Cardiac muscle cell (in vitro differentiated cells and primary cell): ENCODE results near the gene PRAMEF4. TPM values are rescaled to one million over a fixed set of nuclear protein-coding genes. Genes with fewer than 3 reads are reported as not detected.
"Not testable (repeated sequence)": the region's sequence is repeated elsewhere in the genome, so short reads cannot be mapped to it uniquely, and the experiment has no call there.

Source experiments
- DNase-seq, 2 donors: peaks; one replicate each; pipeline versions ENCODE4 v3.0.0 to v3.0.0-alpha.2; 2010 to 2017; ENCODE audit warnings: low read depth in 1 of 2, low spot score in 1 of 2
- H3K27ac ChIP-seq: fragments of 200-600 bp; sonication (generic); 2 replicates; pipeline ENCODE4 v1.5.1; 2016
- H3K27me3 ChIP-seq: fragments of 200-600 bp; sonication (generic); 2 replicates; pipeline ENCODE4 v1.6.0; 2016; ENCODE audit warnings: control low read depth
- H3K36me3 ChIP-seq: fragments of 200-600 bp; sonication (generic); 2 replicates; pipeline ENCODE4 v1.5.1; 2016; ENCODE audit warnings: control low read depth
- H3K4me1 ChIP-seq: fragments of 200-600 bp; sonication (generic); 2 replicates; pipeline ENCODE4 v1.8.1; 2017; ENCODE audit warnings: low read depth, mild to moderate bottlenecking, mixed run types
- H3K4me3 ChIP-seq: fragments of 200-600 bp; sonication (generic); 2 replicates; pipeline ENCODE4 v1.5.1; 2016; ENCODE audit warnings: mild to moderate bottlenecking
- H3K9me3 ChIP-seq: fragments of 200-600 bp; sonication (generic); 2 replicates; pipeline ENCODE4 v1.5.1; 2017; ENCODE audit warnings: low read depth, mild to moderate bottlenecking, control low read depth
- polyA plus RNA-seq: library from polyadenylated mRNA; unstranded; fragments of >200 nt; fragmentation: Nextera tagmentation; extraction: Ambion mirVana; gene quantifications from 2 replicates; pipeline ENCODE4 v1.2.1, GENCODE V29; 2016
- total RNA-seq: library from RNA; depleted of rRNA; stranded (reverse); fragments of >200 nt; gene quantifications from 2 replicates; pipeline ENCODE4 v1.2.3, GENCODE V29; 2016

Gene PRAMEF4
- total RNA-seq (not detected in 2 replicates), polyA plus RNA-seq (not detected in 2 replicates)

DNA sequence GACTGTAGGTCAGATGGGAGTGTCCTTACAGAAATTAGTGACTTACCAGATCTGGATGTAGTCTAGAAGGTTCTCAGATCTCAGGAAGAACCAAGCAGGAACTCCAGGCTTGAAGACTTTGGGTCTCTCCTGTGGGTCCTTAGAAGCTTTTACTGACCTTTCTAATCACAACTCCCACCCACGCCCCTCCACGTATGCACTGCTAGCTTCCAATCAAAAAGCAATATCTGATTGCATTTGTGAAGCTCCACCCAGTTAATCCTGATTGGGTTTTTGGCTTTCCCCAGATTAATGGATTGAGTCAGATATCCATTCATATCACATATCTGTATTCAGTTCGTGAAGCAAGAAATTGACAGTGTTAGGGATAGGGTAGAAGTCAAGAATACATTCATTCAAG is at the start of gene PRAMEF4:
PRAMEF4 (minus strand) TSS at position 101 of the 400 bp plus-strand sequence. CDS start 2,807 bp downstream, outside the sequence.
- H3K27me3 ChIP-seq, H3K9me3 ChIP-seq, H3K4me3 ChIP-seq, H3K36me3 ChIP-seq, DNase-seq, H3K27ac ChIP-seq, H3K4me1 ChIP-seq: not testable (repeated sequence)

DNA sequence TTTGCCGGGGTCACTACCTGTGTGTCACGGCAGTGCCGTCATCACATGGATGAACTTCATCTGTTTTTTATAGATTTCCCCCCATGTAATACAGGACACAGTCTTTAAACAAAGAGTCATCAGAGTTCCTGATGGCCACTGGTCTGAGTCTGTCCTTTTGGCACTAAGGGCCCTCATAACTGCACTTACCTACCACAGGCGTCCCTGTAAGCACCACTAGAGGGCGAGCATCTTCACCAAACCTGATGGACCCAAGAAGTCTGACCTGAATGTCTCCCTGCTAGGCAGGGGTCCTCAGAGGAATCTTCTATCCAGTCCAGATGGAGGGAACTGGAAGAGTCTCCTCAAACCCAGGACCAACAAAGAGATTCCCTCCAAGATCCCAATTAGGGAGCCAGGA is 38.4 kb upstream of the PRAMEF4 start:
- H3K9me3 ChIP-seq, H3K27me3 ChIP-seq, H3K4me3 ChIP-seq, H3K36me3 ChIP-seq, H3K4me1 ChIP-seq, DNase-seq, H3K27ac ChIP-seq: not testable (repeated sequence)

DNA sequence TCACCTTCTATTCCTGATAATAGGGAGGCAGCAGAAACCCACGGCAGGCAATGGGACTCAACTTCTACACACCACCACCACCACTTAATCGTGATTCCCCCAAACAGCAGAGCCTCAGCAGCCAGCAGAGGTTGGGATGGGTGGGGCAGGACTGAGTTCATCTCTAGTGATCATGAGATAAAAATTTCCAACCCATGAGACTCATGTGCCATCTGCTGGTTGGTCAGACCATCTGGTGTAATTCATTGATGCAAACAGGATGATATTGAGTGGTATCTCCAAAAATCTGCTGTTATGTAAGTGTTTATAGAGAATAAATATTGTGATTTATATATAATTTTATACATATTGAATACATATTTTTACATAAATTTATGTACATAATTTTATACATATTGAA is 35.7 kb upstream of the PRAMEF4 start:
- H3K4me3 ChIP-seq, H3K36me3 ChIP-seq, H3K27me3 ChIP-seq, DNase-seq, H3K27ac ChIP-seq, H3K9me3 ChIP-seq, H3K4me1 ChIP-seq: not testable (repeated sequence)

DNA sequence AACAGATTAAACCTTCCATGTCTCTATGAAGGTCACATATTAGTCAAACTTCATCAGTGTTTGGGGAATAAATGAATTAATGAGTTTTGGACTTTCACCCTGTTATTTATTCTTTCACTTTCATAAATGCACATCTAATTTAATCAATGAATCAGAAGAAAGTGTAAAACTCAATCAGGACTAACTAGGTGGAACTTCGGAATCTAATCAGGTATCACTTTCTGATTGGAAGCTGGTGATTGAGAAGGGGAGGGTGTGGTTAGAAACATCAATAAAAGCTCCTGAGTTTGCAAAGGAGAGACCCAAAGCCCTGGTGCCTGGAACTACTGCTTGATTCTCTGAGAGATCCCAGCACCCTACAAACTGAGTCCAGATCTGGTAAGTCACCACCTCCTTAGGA is 30.3 kb upstream of the PRAMEF4 start, which contains the start of gene PRAMEF7:
PRAMEF7 (plus strand) TSS at position 301 of the 400 bp plus-strand sequence. CDS start 1,083 bp downstream, outside the sequence.
- not testable (repeated sequence) for H3K4me1 ChIP-seq, H3K27me3 ChIP-seq, H3K27ac ChIP-seq, H3K36me3 ChIP-seq, H3K4me3 ChIP-seq, DNase-seq, H3K9me3 ChIP-seq

DNA sequence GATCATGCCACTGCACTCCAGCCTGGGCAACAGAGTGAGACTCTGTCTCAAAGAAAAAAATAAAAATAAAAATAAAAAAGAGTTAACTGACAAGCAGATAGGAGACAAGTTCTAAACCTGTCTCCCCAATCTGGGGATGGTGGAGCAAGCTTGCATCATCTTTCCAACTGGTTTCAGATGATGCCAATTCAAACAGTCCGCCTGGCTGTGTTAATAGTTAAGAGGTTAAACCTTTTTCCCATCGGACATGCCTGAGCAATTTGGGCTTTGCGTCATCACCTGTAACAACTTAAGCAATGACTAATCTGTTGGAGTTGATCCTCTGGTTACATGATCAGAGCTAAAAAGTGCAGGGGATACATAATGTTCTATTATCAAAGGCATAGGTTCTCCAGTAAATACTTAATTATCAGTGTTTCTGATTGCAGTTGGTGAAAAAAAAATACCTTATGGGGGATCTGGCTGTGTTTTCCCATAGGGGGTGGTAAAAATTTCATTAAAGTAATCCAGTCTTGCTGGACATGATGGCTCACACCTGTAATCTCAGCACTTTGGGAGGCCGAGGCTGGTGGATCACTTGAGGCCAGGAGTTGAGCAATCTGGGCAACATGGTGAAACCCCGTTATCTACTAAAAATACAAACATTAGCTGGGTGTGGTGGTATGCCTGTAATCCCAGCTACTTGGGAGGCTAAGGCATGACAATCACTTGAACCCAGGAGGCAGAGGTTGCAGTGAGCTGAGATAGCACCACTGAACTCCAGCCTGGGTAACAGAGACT is 18.0 kb upstream of the PRAMEF4 start:
- H3K36me3 ChIP-seq, DNase-seq, H3K4me1 ChIP-seq, H3K4me3 ChIP-seq, H3K9me3 ChIP-seq, H3K27ac ChIP-seq, H3K27me3 ChIP-seq: not testable (repeated sequence)

DNA sequence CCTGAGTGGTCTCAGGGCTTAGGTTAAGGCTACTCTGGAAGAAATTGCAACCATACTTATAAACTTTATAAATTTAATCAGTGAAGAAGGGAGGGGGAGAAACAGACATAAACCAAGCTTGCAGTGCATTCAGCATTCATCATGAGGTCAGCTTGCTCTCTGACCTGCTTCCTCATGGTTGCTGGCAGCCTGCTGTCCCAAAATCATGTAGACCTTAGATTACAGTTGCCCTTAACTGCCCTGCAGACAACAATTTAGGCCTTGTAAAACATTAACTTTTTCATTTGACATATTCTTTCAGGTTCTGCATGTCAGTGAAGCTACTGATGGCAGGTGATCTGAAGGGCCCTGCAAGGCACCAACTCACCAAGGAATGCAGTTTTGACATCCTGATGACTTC is 13.2 kb upstream of the PRAMEF4 start:
- H3K9me3 ChIP-seq, H3K36me3 ChIP-seq, DNase-seq, H3K4me1 ChIP-seq, H3K27me3 ChIP-seq, H3K4me3 ChIP-seq, H3K27ac ChIP-seq: not testable (repeated sequence)

DNA sequence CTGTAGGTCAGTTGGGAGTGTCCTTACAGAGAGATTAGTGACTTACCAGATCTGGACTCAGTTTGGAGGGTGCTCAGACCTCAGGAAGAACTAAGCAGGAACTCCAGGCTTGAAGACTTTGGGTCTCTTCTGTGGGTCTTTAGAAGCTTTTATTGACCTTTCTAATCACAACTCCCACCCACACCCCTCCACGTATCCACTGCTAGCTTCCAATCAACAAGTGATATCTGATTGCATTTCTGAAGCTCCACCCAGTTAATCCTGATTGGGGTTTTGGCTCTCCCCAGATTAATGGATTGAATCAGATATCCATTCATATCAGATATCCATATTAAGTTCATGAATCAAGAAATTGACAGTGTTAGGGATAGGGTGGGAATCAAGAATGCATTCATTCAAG is 12.2 kb upstream of the PRAMEF4 start, which contains the start of gene PRAMEF10:
PRAMEF10 (minus strand) TSS at position 101 of the 400 bp plus-strand sequence. CDS start 2,423 bp downstream, outside the sequence.
- not testable (repeated sequence) for H3K4me1 ChIP-seq, H3K4me3 ChIP-seq, H3K9me3 ChIP-seq, DNase-seq, H3K27ac ChIP-seq, H3K36me3 ChIP-seq, H3K27me3 ChIP-seq

DNA sequence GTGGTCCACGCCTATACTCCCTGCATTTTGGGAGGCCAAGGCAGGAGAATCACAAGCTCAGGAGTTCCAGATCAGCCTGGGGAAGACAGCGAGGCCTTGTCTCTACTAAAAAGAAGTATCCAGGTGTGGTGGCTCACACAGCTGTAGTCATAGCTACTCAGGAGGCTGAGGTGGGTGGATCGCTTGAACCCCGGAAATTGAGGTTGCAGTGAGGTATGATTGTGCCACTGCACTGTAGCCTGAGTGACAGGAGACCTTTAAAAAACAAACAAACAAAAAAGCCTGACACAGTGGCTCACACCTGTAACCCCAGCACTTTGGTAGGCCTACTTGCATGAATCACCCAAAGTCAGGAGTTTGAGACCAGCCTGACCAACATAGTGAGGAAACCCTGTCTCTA is 7.5 kb downstream of the PRAMEF4 start:
- not testable (repeated sequence) for H3K4me3 ChIP-seq, H3K4me1 ChIP-seq, H3K9me3 ChIP-seq, DNase-seq, H3K27me3 ChIP-seq, H3K27ac ChIP-seq, H3K36me3 ChIP-seq

DNA sequence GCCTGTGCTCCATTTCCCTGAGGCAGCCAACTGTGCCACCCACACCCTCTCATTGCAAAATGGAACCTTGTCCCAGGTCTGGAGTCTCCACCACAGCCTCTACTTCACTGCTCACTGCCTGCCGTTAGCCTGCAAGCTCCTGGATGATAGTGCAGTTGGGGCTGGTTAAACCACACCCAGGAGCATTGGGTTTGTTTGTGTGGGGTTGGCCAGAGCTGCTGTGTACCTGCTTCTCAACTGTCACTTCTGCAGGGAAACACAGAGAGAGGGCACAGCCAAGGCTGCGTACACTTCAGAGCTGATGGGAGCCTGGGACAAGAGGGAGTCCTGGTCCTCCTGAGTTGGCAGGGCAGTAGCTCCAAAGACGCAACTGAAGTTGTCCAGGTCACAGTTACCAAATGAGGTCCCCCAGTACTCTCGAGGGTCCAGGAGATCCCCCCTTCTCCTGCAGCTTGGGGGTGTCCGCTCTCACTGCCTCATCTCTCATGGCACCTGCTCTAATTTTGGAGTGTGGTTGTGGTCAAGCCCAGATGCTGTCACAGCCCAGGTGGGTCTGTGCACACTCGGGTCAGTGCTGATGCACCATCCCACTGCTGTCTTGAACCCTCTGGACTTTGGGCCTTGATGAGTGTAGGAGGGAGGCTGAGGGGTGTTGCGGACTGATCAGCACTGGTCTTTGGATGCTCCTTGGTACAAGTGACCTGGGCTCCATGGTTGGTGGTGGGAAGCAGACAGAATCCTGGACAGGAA is 22.7 kb downstream of the PRAMEF4 start:
- not testable (repeated sequence) for H3K4me3 ChIP-seq, H3K36me3 ChIP-seq, H3K4me1 ChIP-seq, H3K27me3 ChIP-seq, H3K9me3 ChIP-seq, DNase-seq, H3K27ac ChIP-seq

DNA sequence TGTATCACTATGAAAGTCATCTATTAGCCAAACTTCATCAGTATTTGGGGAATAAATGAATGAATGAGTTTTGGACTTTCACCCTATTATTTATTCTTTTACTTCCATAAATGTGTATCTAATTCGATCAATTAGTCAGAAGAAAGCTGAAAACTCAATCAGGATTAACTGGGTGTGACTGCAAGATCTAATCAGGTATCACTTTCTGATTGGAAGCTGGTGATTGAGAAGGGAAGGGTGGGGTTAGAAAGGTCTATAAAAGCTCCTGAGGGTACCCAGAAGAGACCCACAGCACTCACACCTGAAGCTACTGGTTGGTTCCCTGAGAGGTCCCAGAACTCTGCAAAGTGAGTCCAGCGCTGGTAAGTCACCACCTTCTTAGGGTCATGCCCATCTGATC is 29.2 kb downstream of the PRAMEF4 start, which contains the start of gene PRAMEF2:
PRAMEF2 (plus strand) TSS at position 301 of the 400 bp plus-strand sequence. CDS start 1,924 bp downstream, outside the sequence.
- not testable (repeated sequence) for H3K27me3 ChIP-seq, H3K27ac ChIP-seq, H3K9me3 ChIP-seq, H3K4me3 ChIP-seq, H3K4me1 ChIP-seq, DNase-seq, H3K36me3 ChIP-seq
